ENCODE measurements around the gene HS3ST6.
"Not testable (repeated sequence)": the region's sequence is repeated elsewhere in the genome, so short reads cannot be mapped to it uniquely, and the experiment has no call there.

DNA sequence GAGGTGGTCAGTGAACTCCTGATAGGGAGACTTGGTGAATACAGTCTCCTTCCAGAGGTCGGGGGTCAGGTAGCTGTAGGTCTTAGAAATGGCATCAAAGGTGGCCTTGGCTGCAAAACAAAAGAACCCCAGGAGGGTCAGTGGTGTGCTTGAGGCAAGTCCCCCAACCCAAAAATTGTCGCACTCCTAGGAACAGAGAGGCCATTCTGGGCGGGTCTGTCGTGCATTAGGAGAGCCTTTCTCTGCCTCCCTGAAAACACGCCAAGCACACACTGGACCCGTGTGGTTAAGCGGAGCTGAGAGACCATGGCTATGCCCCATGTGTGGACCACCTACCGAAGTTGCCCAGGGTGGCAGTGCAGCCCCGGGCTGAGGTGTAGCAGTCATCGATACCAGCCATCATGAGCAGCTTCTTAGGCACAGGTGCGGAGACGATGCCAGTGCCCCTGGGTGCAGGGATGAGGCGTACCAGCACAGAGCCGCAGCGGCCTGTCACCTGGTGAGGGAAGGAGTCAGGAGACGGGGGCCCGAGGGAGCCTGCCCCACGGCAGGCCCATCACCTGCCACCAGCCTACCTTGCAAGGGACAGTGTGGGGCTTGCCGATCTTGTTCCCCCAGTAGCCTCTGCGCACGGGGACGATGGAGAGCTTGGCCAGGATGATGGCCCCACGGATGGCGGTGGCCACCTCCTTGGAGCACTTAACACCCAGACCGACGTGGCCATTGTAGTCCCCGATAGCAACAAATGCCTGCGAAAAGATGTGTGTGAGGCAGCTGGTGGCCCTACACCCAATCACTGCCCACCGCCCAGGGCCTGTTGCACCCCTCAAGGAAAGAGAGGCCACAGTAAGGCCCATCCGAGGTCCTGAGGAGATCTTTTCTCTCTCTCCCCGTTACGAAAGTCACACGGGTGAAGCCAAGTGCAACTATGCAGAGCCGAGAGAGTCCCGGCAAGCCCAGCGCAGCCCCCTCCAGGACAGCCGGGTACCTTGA lies 44.2 kb upstream of the HS3ST6 start:
- TF ChIP-seq, protein P1, sequence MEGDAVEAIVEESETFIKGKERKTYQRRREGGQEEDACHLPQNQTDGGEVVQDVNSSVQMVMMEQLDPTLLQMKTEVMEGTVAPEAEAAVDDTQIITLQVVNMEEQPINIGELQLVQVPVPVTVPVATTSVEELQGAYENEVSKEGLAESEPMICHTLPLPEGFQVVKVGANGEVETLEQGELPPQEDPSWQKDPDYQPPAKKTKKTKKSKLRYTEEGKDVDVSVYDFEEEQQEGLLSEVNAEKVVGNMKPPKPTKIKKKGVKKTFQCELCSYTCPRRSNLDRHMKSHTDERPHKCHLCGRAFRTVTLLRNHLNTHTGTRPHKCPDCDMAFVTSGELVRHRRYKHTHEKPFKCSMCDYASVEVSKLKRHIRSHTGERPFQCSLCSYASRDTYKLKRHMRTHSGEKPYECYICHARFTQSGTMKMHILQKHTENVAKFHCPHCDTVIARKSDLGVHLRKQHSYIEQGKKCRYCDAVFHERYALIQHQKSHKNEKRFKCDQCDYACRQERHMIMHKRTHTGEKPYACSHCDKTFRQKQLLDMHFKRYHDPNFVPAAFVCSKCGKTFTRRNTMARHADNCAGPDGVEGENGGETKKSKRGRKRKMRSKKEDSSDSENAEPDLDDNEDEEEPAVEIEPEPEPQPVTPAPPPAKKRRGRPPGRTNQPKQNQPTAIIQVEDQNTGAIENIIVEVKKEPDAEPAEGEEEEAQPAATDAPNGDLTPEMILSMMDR (IDR thresholded peaks at IDR 0.05): not testable (repeated sequence)
- not testable (repeated sequence) for TF ChIP-seq POLR2A (IDR thresholded peaks at IDR 0.05)
- TF ChIP-seq POLR2AphosphoS5 (IDR thresholded peaks at IDR 0.05; ENCODE audit: insufficient read depth in 1 of 2, low read depth in 1 of 2): peak in 1 of 2 donors; percentile 5

Measured in vagina (tissue), 2 donors.